Measurements from ENCODE around the gene MDH2. TPM values are rescaled to one million over a fixed set of nuclear protein-coding genes. Genes with fewer than 3 reads are reported as not detected.
"Not testable (repeated sequence)": the region's sequence is repeated elsewhere in the genome, so short reads cannot be mapped to it uniquely, and the experiment has no call there.

Gene MDH2
- total RNA-seq, 4 donors from 2014 or later = 91.3 to 181 (median 105) TPM

GRCh38 chr7:76106893-76107292 lies 59.0 kb downstream of the MDH2 start:
- intact Hi-C loops (cut with DNase I) = no loop called here
- no peaks in the 10 kb centered on the region for H3K9me3 ChIP-seq
- 82% methylated on average over 5 of the region's 5 CpGs for WGBS
- no peak for DNase-seq (ENCODE audit: extremely low spot score)
- TF ChIP-seq POLR2AphosphoS5 (IDR thresholded peaks at IDR 0.05) = no peak
- no peak for TF ChIP-seq EP300 (IDR thresholded peaks at IDR 0.05)
- TF ChIP-seq CTCF (IDR thresholded peaks at IDR 0.05) = no peak
- TF ChIP-seq POLR2A (IDR thresholded peaks at IDR 0.05; ENCODE audit: low read depth) = no peak
- no peaks in the 10 kb centered on the region for H3K36me3 ChIP-seq
- no peak overlapping the region for H3K4me3 ChIP-seq
- no peaks in the 10 kb centered on the region for H3K27me3 ChIP-seq
- no peak overlapping the region for H3K27ac ChIP-seq (replicated peaks in 1 of 4)
- no peaks in the 10 kb centered on the region for H3K4me1 ChIP-seq

- no peaks in the 10 kb centered on the region for H3K4me1 ChIP-seq
- no peak overlapping the region for H3K4me3 ChIP-seq
- no peaks in the 10 kb centered on the region for H3K27me3 ChIP-seq
- no peak for DNase-seq (ENCODE audit: extremely low spot score)
- no peak for TF ChIP-seq POLR2A (IDR thresholded peaks at IDR 0.05; ENCODE audit: low read depth)
- TF ChIP-seq EP300 (IDR thresholded peaks at IDR 0.05) = no peak
- WGBS = 77% methylated on average over 11 of the region's 11 CpGs
- intact Hi-C loops (cut with DNase I) = no loop called here
- H3K9me3 ChIP-seq = no peaks in the 10 kb centered on the region
- H3K36me3 ChIP-seq = no peaks in the 10 kb centered on the region
- H3K27ac ChIP-seq (replicated peaks in 1 of 4) = peak overlapping the region in 1 of 4 donors; percentile 1
Measured at GRCh38 chr7:76108540-76109233, 60.8 kb downstream of the MDH2 start.

GRCh38 chr7:76113042-76113630 lies 65.2 kb downstream of the MDH2 start:
- H3K9me3 ChIP-seq; H3K4me3 ChIP-seq; intact Hi-C loops (cut with DNase I); H3K4me1 ChIP-seq; H3K27me3 ChIP-seq; H3K27ac ChIP-seq (replicated peaks in 1 of 4); DNase-seq (ENCODE audit: extremely low spot score); H3K36me3 ChIP-seq: not testable (repeated sequence)
- 91% methylated on average over 9 of the region's 9 CpGs for WGBS

GRCh38 chr7:76114742-76115141 lies 66.8 kb downstream of the MDH2 start:
- DNase-seq (ENCODE audit: extremely low spot score); intact Hi-C loops (cut with DNase I); H3K27ac ChIP-seq (replicated peaks in 1 of 4); H3K4me1 ChIP-seq; H3K27me3 ChIP-seq; H3K4me3 ChIP-seq; H3K9me3 ChIP-seq; H3K36me3 ChIP-seq: not testable (repeated sequence)
- 82% methylated on average over 1 of the region's 1 CpG for WGBS

Small RNA genes lying within 50 kb of the gene (small RNA-seq; reads per million reads assigned to genes)
- gene RNU6-863P = 0 reads per million in 3 donors

Other genes with a start within 250 kb of the MDH2 start
- gene CCL24, start 234.3 kb upstream of the MDH2 start, total RNA-seq = under 1 TPM in 1 of 4 donors, not detected in 3; 0.99 TPM
- gene RHBDD2, start 169.1 kb upstream of the MDH2 start, total RNA-seq = 10 to 100 TPM; 19.1 to 40.2 (median 32.6) TPM
- 10 to 100 TPM; 37.8 to 71.4 (median 63.6) TPM for gene POR, start 133.0 kb upstream of the MDH2 start, total RNA-seq
- gene TMEM120A, start 53.5 kb upstream of the MDH2 start, total RNA-seq = 10 to 100 TPM; 23.2 to 37.8 (median 31.2) TPM
- 10 to 100 TPM; 13.9 to 20.0 (median 17.9) TPM for gene STYXL1, start 106 bp upstream of the MDH2 start, total RNA-seq
- 1 to 10 TPM; 2.1 to 4.9 (median 2.7) TPM for gene SRRM3, start 153.8 kb downstream of the MDH2 start, total RNA-seq